ENCODE results near the gene ZFR. TPM values are rescaled to one million over a fixed set of nuclear protein-coding genes. Genes with fewer than 3 reads are reported as not detected.

ZFR gene
- total RNA-seq, 1 experiment from 2014 or later, result 62.4 TPM

DNA sequence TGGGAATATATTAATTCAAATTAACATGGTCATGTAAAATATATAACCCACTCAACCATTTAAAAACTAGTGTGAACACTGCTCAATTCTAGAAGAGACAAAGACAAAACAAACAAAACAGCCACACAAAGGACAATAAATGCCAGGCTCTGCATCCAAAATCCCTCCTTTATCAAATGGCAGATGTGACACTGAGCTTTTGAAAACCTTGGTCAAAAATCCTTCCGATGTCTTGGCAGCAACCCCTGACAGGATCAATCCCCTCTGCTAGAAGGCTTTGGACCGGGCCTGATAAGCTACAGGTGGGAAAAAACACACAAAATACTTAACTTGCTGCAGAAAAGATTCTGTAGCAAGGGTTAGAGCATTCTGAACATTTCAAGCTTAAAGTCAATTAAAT is 61.5 kb downstream of the ZFR start:
- Histone ChIP-seq H3K27me3 (ENCODE audit: insufficient read depth, low read length) (no peaks in the 10 kb centered on the region), H3K79me2 (ENCODE audit: insufficient read depth, low read length) (no peaks in the 10 kb centered on the region), H2BK20ac (ENCODE audit: low read depth, low read length, poor library complexity, severe bottlenecking) (no peak overlapping the region), H3K4me2 (ENCODE audit: insufficient read depth, insufficient read length, low read length) (no peak overlapping the region), H3K56ac (ENCODE audit: insufficient read length, low read depth, low read length) (no peak overlapping the region), H3K4me1 (ENCODE audit: insufficient read depth, low read length) (no peaks in the 10 kb centered on the region), H3K9ac (ENCODE audit: extremely low read depth, insufficient read length, low read length) (no peak overlapping the region), H4K8ac (replicated peaks; ENCODE audit: insufficient read length, low read depth, low read length) (no peak overlapping the region), H2BK120ac (ENCODE audit: low read depth, low read length, poor library complexity, severe bottlenecking) (no peak overlapping the region), H2BK15ac (ENCODE audit: low read depth, low read length) (no peak overlapping the region), H3K14ac (ENCODE audit: insufficient read depth, low read length) (no peak overlapping the region), H3K23ac (ENCODE audit: insufficient read length, low read depth, low read length) (no peak overlapping the region), H2AK5ac (ENCODE audit: insufficient read length, low read length) (no peak overlapping the region), H3K9me3 (ENCODE audit: control insufficient read depth, low read depth, low read length) (no peaks in the 10 kb centered on the region), H3T11ph (ENCODE audit: low read length) (no peak overlapping the region), H4K20me1 (ENCODE audit: control insufficient read depth, insufficient read depth, insufficient read length) (no peaks in the 10 kb centered on the region), H3K18ac (ENCODE audit: insufficient read length, low read depth, low read length) (no peak overlapping the region), H4K91ac (ENCODE audit: insufficient read length, low read depth, low read length) (no peak overlapping the region), H2BK12ac (ENCODE audit: insufficient read length, low read depth, low read length) (no peak overlapping the region), H3K4ac (ENCODE audit: low read depth, low read length) (no peak overlapping the region), H4K5ac (ENCODE audit: insufficient read length, low read depth, low read length) (no peak overlapping the region), H2AFZ (ENCODE audit: low read length) (no peak overlapping the region), H2BK5ac (ENCODE audit: insufficient read length, low read length) (no peak overlapping the region), H3K27ac (ENCODE audit: insufficient read length, low read depth, low read length) (no peak overlapping the region), H3K79me1 (ENCODE audit: insufficient read depth, low read depth, low read length, poor library complexity, severe bottlenecking) (no peaks in the 10 kb centered on the region), H3K23me2 (ENCODE audit: insufficient read length, low read depth, low read length, poor library complexity, severe bottlenecking) (no peaks in the 10 kb centered on the region)
- no CpG with 5 or more reads among the region's 2 CpGs for WGBS (ENCODE audit: extremely low coverage, insufficient read length, low lambda C conversion rate)
- Mint-ChIP-seq H3K4me3 (no peak overlapping the region), H3K4me1 (no peaks in the 10 kb centered on the region), H3K36me3 (ENCODE audit: insufficient read depth in 1 of 3, low read depth in 3 of 3) (peaks cover 21 to 71% (median 67%) of the 10 kb centered on the region in 3 experiments; a peak in 6 of 7 replicates), H3K9me3 (no peaks in the 10 kb centered on the region), H3K27ac (no peak overlapping the region), H3K27me3 (ENCODE audit: low read depth) (no peaks in the 10 kb centered on the region)
- DNase-seq, result no peak
- no peak for TF ChIP-seq CTCF (conservative IDR thresholded peaks at IDR 0.05)
